SK-N-SH (cell line): ENCODE data around the gene ZSCAN16. TPM values are rescaled to one million over a fixed set of nuclear protein-coding genes. Genes with fewer than 3 reads are reported as not detected.

Experiments used
- CTCF ChIA-PET: fragments of 300-600, 350-600 bp; formaldehyde crosslinking; extraction: SDS; loops from one replicate; lab custom pipeline; 2021; lab: Yijun Ruan, JAX
- POLR2A ChIA-PET: fragments of 350-600 bp; sonication (Branson Sonifier 250); formaldehyde crosslinking; extraction: SDS; loops from one replicate; lab custom pipeline; 2020; ENCODE audit warnings: antibody characterized with exemption, inconsistent platforms; lab: Yijun Ruan, JAX
- DNase-seq: peaks from one replicate; pipeline ENCODE4 v3.0.0; 2012
- H2AFZ ChIP-seq: fragments of 200-600 bp; sonication (generic); 2 replicates; pipeline ENCODE4 v1.8.1; 2016; ENCODE audit warnings: antibody characterized with exemption, mild to moderate bottlenecking, low read depth
- H3F3A ChIP-seq: fragments of 200-600 bp; sonication (generic); replicated peaks from 2 replicates; pipeline ENCODE3; 2016; ENCODE audit warnings: antibody characterized with exemption, mild to moderate bottlenecking; ENCODE audit not compliant: insufficient read depth
- H3K27ac ChIP-seq, 2 experiments: fragments of 200-500 bp in 1 of 2; fragments of 200-600 bp in 1 of 2; sonication (Bioruptor generic) in 1 of 2; sonication (generic), shearing (Covaris generic) in 1 of 2; 2 replicates each; pipeline versions ENCODE4 v1.5.1 to v1.6.1; 2014 to 2016; ENCODE audit warnings: low read depth in 2 of 2, inconsistent platforms in 1 of 2, low read length in 1 of 2, mild to moderate bottlenecking in 1 of 2, mixed read lengths in 1 of 2
- H3K27me3 ChIP-seq: fragments of 200-600 bp; sonication (generic), shearing (Covaris generic); 2 replicates; pipeline ENCODE4 v1.6.1; 2016; ENCODE audit warnings: mixed run types; ENCODE audit not compliant: insufficient read depth
- H3K36me3 ChIP-seq, 2 experiments: fragments of 200-500 bp in 1 of 2; fragments of 200-600 bp in 1 of 2; sonication (Bioruptor generic) in 1 of 2; sonication (generic) in 1 of 2; replicated peaks in 1 of 2; 2 replicates each; pipeline versions ENCODE3 to v1.5.1; 2014 to 2016; ENCODE audit warnings: low read length in 1 of 2, mild to moderate bottlenecking in 1 of 2; ENCODE audit not compliant: insufficient read depth in 2 of 2, control insufficient read depth in 1 of 2
- H3K4me1 ChIP-seq, 2 experiments: fragments of 200-500 bp in 1 of 2; fragments of 200-600 bp in 1 of 2; sonication (Bioruptor generic) in 1 of 2; sonication (generic), shearing (Covaris generic) in 1 of 2; 2 replicates each; pipeline versions ENCODE4 v1.5.1 to v1.6.1; 2014 to 2016; ENCODE audit warnings: low read depth in 1 of 2, low read length in 1 of 2, mixed run types in 1 of 2; ENCODE audit not compliant: insufficient read depth in 2 of 2, control insufficient read depth in 1 of 2
- H3K4me2 ChIP-seq: fragments of 200-600 bp; sonication (generic), shearing (Covaris generic); 2 replicates; pipeline ENCODE4 v1.6.1; 2017; ENCODE audit warnings: mixed run types
- H3K4me3 ChIP-seq, 2 experiments: fragments of 200-500 bp in 1 of 2; fragments of 200-600 bp in 1 of 2; sonication (Bioruptor generic) in 1 of 2; sonication (generic), shearing (Covaris generic) in 1 of 2; 2 replicates each; pipeline versions ENCODE4 v1.5.1 to v1.8.1; 2014 to 2016; ENCODE audit warnings: low read depth in 2 of 2, inconsistent platforms in 1 of 2, low read length in 1 of 2, mild to moderate bottlenecking in 1 of 2, mixed read lengths in 1 of 2, moderate library complexity in 1 of 2
- H3K79me2 ChIP-seq: fragments of 200-600 bp; sonication (generic); 2 replicates; pipeline ENCODE4 v1.8.1; 2017; ENCODE audit warnings: mild to moderate bottlenecking; ENCODE audit not compliant: insufficient read depth
- H3K9ac ChIP-seq: fragments of 200-600 bp; sonication (generic); 2 replicates; pipeline ENCODE4 v1.6.1; 2017; ENCODE audit warnings: mixed run types
- H3K9me2 ChIP-seq: fragments of 200-600 bp; sonication (generic); 2 replicates; pipeline ENCODE4 v1.6.1; 2017; ENCODE audit warnings: mixed run types
- H3K9me3 ChIP-seq: fragments of 200-600 bp; sonication (generic); 2 replicates; pipeline ENCODE4 v1.6.1; 2017; ENCODE audit warnings: mixed run types, mild to moderate bottlenecking, moderate library complexity
- H4K20me1 ChIP-seq: fragments of 200-600 bp; sonication (generic); 2 replicates; pipeline ENCODE4 v1.6.1; 2017; ENCODE audit warnings: mild to moderate bottlenecking, mixed run types; ENCODE audit not compliant: insufficient read depth
- CHD2 ChIP-seq: fragments of 150-350 bp; IDR thresholded peaks from 2 replicates; pipeline ENCODE4 v1.6.1; 2018; ENCODE audit warnings: low read length; ENCODE audit not compliant: partially characterized antibody
- CTCF ChIP-seq: fragments of 200-600 bp; sonication (generic); IDR thresholded peaks from 2 replicates; pipeline ENCODE4 v1.6.1; 2017; ENCODE audit warnings: antibody characterized with exemption, mild to moderate bottlenecking, moderate library complexity
- ELF1 ChIP-seq: IDR thresholded peaks from 2 replicates; pipeline ENCODE4 v1.4.0; 2012
- EP300 ChIP-seq, 2 experiments: IDR thresholded peaks; 2 replicates each; pipeline versions ENCODE4 v1.4.0 to v1.6.1; 2012; ENCODE audit warnings: borderline replicate concordance in 1 of 2, low read depth in 1 of 2, low read length in 1 of 2
- GABPA ChIP-seq: IDR thresholded peaks from 2 replicates; pipeline ENCODE4 v1.4.0; 2012; ENCODE audit warnings: low read depth, mild to moderate bottlenecking
- JUND ChIP-seq: IDR thresholded peaks from 2 replicates; pipeline ENCODE4 v1.4.0; 2012
- MXI1 ChIP-seq: IDR thresholded peaks from 2 replicates; pipeline ENCODE4 v1.6.1; 2012; ENCODE audit warnings: mild to moderate bottlenecking, low read depth, low read length, improper control_type of control experiment
- NFIC ChIP-seq: IDR thresholded peaks from 2 replicates; pipeline ENCODE4 v1.4.0; 2012; ENCODE audit warnings: borderline replicate concordance
- NRF1 ChIP-seq: IDR thresholded peaks from 2 replicates; pipeline ENCODE4 v1.6.1; 2012; ENCODE audit warnings: low read depth, mild to moderate bottlenecking, low read length
- POLR2AphosphoS5 ChIP-seq: IDR thresholded peaks from 2 replicates; pipeline ENCODE4 v1.6.1; 2012; ENCODE audit warnings: low read depth, low read length
- RAD21 ChIP-seq: IDR thresholded peaks from 2 replicates; pipeline ENCODE4 v1.6.1; 2012; ENCODE audit warnings: mild to moderate bottlenecking, low read length
- RCOR1 ChIP-seq: fragments of 150-350 bp; IDR thresholded peaks from 2 replicates; pipeline ENCODE4 v1.6.1; 2017; ENCODE audit warnings: antibody characterized with exemption, low read length
- SMC3 ChIP-seq: IDR thresholded peaks from 2 replicates; pipeline ENCODE4 v1.6.1; 2012; ENCODE audit warnings: low read depth, low read length, improper control_type of control experiment
- TAF1 ChIP-seq: IDR thresholded peaks from 2 replicates; pipeline ENCODE4 v1.6.1; 2012; ENCODE audit warnings: low read depth, mild to moderate bottlenecking, low read length, moderate library complexity, borderline replicate concordance
- TCF12 ChIP-seq: IDR thresholded peaks from 2 replicates; pipeline ENCODE4 v1.4.0; 2012
- USF1 ChIP-seq: IDR thresholded peaks from 2 replicates; pipeline ENCODE4 v1.4.0; 2012; ENCODE audit warnings: low read depth, borderline replicate concordance
- YY1 ChIP-seq: IDR thresholded peaks from 2 replicates; pipeline ENCODE4 v1.4.0; 2012; ENCODE audit warnings: low read depth, mild to moderate bottlenecking
- WGBS: methylation state at CpG from one replicate; pipeline ENCODE4 v1.1.6; 2017; ENCODE audit warnings: low lambda C conversion rate; 5-methylcytosine and 5-hydroxymethylcytosine counted together
- polyA plus RNA-seq, 3 experiments: library from polyadenylated mRNA; depleted of rRNA; stranded (reverse); fragments of >200 nt; gene quantifications; 2 replicates each; pipeline ENCODE4 v1.2.3, GENCODE V29; 2012
- TF ChIP-seq, protein P1 (sequence below): IDR thresholded peaks from 2 replicates; pipeline ENCODE4 v1.4.0; 2012; ENCODE audit warnings: low read depth, borderline replicate concordance
- TF ChIP-seq, protein P2 (sequence below): IDR thresholded peaks from 2 replicates; pipeline ENCODE4 v1.4.0; 2012; ENCODE audit warnings: low read depth
- TF ChIP-seq, protein P3 (sequence below): IDR thresholded peaks from 2 replicates; pipeline ENCODE4 v1.6.1; 2012; ENCODE audit warnings: mild to moderate bottlenecking, low read depth, low read length, moderate library complexity

The ZSCAN16 gene
- polyA plus RNA-seq, 1 of the 3 experiments (the other 2 are of a cell fraction) = 3.7 TPM

- Histone ChIP-seq H3F3A (peaks cover 6% of the 10 kb centered on the region), H3K4me2 (peak overlapping the region; percentile 75), H3K4me1 (peaks cover 0 to 3% of the 10 kb centered on the region in 2 experiments; a peak in 2 of 4 replicates), H2AFZ (peak overlapping the region; percentile 96), H3K9me2 (no peaks in the 10 kb centered on the region), H3K79me2 (no peaks in the 10 kb centered on the region), H4K20me1 (no peaks in the 10 kb centered on the region), H3K36me3 (no peaks in the 10 kb centered on the region), H3K9me3 (no peaks in the 10 kb centered on the region), H3K27me3 (no peaks in the 10 kb centered on the region), H3K27ac (peak overlapping the region; percentile 24 to 86; a peak in 3 of 4 replicates), H3K4me3 (peak overlapping the region; percentile 65 to 74), H3K9ac (peak overlapping the region; percentile 35)
- peak; percentile 93 for TF ChIP-seq TAF1
- TF ChIP-seq, protein P1, sequence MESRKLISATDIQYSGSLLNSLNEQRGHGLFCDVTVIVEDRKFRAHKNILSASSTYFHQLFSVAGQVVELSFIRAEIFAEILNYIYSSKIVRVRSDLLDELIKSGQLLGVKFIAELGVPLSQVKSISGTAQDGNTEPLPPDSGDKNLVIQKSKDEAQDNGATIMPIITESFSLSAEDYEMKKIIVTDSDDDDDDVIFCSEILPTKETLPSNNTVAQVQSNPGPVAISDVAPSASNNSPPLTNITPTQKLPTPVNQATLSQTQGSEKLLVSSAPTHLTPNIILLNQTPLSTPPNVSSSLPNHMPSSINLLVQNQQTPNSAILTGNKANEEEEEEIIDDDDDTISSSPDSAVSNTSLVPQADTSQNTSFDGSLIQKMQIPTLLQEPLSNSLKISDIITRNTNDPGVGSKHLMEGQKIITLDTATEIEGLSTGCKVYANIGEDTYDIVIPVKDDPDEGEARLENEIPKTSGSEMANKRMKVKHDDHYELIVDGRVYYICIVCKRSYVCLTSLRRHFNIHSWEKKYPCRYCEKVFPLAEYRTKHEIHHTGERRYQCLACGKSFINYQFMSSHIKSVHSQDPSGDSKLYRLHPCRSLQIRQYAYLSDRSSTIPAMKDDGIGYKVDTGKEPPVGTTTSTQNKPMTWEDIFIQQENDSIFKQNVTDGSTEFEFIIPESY = no peak; the same call in 1 of the 2 replicates
- peak; percentile 18; the same call in 1 of the 2 replicates for TF ChIP-seq NRF1
- no peak for TF ChIP-seq EP300 (IDR thresholded peaks at IDR 0.05; ENCODE audit: borderline replicate concordance in 1 of 2, low read depth in 1 of 2, low read length in 1 of 2)
- TF ChIP-seq MXI1 = 0 out of 2 replicates have a peak, but pooled peaks have one; percentile 21
- TF ChIP-seq YY1 = peak; percentile 38; the same call in 1 of the 2 replicates
- peak; percentile 95 for TF ChIP-seq POLR2AphosphoS5
- peak; percentile 81 for TF ChIP-seq ELF1
- no peak for TF ChIP-seq NFIC
- TF ChIP-seq, protein P2, sequence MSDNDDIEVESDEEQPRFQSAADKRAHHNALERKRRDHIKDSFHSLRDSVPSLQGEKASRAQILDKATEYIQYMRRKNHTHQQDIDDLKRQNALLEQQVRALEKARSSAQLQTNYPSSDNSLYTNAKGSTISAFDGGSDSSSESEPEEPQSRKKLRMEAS = peak; percentile 78
- no peak for TF ChIP-seq SMC3
- TF ChIP-seq JUND = no peak
- TF ChIP-seq CHD2 = peak; percentile 43
- TF ChIP-seq USF1 = no peak
- peak; percentile 14; the same call in 1 of the 2 replicates for TF ChIP-seq TCF12
- peak; percentile 11; the same call in 1 of the 2 replicates for TF ChIP-seq RCOR1
- TF ChIP-seq, protein P3, sequence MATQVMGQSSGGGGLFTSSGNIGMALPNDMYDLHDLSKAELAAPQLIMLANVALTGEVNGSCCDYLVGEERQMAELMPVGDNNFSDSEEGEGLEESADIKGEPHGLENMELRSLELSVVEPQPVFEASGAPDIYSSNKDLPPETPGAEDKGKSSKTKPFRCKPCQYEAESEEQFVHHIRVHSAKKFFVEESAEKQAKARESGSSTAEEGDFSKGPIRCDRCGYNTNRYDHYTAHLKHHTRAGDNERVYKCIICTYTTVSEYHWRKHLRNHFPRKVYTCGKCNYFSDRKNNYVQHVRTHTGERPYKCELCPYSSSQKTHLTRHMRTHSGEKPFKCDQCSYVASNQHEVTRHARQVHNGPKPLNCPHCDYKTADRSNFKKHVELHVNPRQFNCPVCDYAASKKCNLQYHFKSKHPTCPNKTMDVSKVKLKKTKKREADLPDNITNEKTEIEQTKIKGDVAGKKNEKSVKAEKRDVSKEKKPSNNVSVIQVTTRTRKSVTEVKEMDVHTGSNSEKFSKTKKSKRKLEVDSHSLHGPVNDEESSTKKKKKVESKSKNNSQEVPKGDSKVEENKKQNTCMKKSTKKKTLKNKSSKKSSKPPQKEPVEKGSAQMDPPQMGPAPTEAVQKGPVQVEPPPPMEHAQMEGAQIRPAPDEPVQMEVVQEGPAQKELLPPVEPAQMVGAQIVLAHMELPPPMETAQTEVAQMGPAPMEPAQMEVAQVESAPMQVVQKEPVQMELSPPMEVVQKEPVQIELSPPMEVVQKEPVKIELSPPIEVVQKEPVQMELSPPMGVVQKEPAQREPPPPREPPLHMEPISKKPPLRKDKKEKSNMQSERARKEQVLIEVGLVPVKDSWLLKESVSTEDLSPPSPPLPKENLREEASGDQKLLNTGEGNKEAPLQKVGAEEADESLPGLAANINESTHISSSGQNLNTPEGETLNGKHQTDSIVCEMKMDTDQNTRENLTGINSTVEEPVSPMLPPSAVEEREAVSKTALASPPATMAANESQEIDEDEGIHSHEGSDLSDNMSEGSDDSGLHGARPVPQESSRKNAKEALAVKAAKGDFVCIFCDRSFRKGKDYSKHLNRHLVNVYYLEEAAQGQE = 0 out of 2 replicates have a peak, but pooled peaks have one; percentile 35
- peak; percentile 85 for TF ChIP-seq GABPA
- TF ChIP-seq RAD21 = peak; percentile 17; the same call in 1 of the 2 replicates
- peak; percentile 51 for TF ChIP-seq CTCF
- ChIA-PET CTCF (interaction anchor here (0.6 to 2.1 kb wide), 10 partner anchors 9 to 567 kb away, joined by 3 to 7 read pairs (median 4); partner anchors contain the start of gene ZKSCAN8), POLR2A (interaction anchor here (0.6 to 1.2 kb wide), 15 partner anchors 10 to 819 kb away, joined by 3 to 7 read pairs (median 3); partner anchors contain the start of genes PGBD1, TRIM27, ZKSCAN4 and ZKSCAN8)
- DNase-seq = peak; percentile 92
- 5% methylated on average over 22 of the region's 54 CpGs for WGBS
Observed at GRCh38 chr6:28104392-28105244, 19.8 kb upstream of the ZSCAN16 start.
